Ascending aorta (tissue), 2 donors: ENCODE results near the gene HIP1. TPM values are rescaled to one million over a fixed set of nuclear protein-coding genes. Genes with fewer than 3 reads are reported as not detected.
"Not testable (repeated sequence)": the region's sequence is repeated elsewhere in the genome, so short reads cannot be mapped to it uniquely, and the experiment has no call there.

Source experiments
- DNase-seq, 2 donors: peaks; one replicate each; pipeline ENCODE4 v3.0.0-alpha.2; 2019; ENCODE audit warnings: low spot score in 2 of 2
- H3K27ac ChIP-seq, 2 donors: fragments of 200-600 bp; sonication (generic); one replicate each; pipeline ENCODE4 v1.5.1; 2016 to 2017; ENCODE audit warnings: mild to moderate bottlenecking in 1 of 2
- H3K27me3 ChIP-seq: fragments of 200-600 bp; sonication (generic); one replicate; pipeline ENCODE4 v1.5.1; 2017
- H3K36me3 ChIP-seq, 2 donors: fragments of 200-600 bp; sonication (generic); one replicate each; pipeline ENCODE4 v1.5.1; 2016
- H3K4me1 ChIP-seq, 2 donors: fragments of 200-600 bp; sonication (generic); one replicate each; pipeline ENCODE4 v1.5.1; 2016 to 2017; ENCODE audit warnings: mild to moderate bottlenecking in 1 of 2
- H3K4me3 ChIP-seq, 2 donors: fragments of 200-600 bp; sonication (generic); one replicate each; pipeline ENCODE4 v1.5.1; 2016 to 2017; ENCODE audit warnings: mild to moderate bottlenecking in 1 of 2
- H3K9me3 ChIP-seq, 2 donors: fragments of 200-600 bp; sonication (generic); one replicate each; pipeline ENCODE4 v1.5.1; 2016
- intact Hi-C: fragments of 100-400 bp; cut with DNase I; formaldehyde crosslinking; loops from one replicate; pipeline ENCODE4 v1.15.1; 2023
- total RNA-seq: library from RNA; depleted of rRNA; stranded (reverse); fragments of >200 nt; gene quantifications from one replicate; pipeline ENCODE4 v1.1.0, GENCODE V29; 2016

The HIP1 gene
- total RNA-seq, 1 donor from 2014 or later = 47.5 TPM

DNA sequence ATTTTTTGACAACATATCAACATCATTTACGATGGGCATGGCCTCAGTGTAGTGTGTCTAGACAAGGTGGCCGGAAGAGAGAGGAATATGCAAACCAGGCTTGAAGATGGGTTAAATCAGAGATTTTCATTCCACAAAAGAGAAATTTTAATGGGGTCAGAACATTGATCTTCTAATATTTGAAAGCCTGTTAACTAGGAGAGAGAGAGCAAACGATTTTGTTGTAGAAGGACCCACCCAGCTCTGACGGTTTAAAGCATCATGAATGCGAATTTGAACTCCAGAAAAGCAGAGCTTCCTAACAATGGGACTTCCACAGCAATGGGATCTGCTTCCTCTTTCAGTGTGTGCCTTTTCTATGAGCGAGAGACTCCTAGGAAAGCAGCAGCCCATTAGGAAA, 246.7 kb downstream of the HIP1 start, which contains the start of gene SPDYE5:
Gene SPDYE5, plus strand, starts transcription at position 301 of the 400 bp plus-strand sequence. CDS start 1,728 bp downstream, outside the sequence.
- H3K27me3 ChIP-seq, intact Hi-C loops, H3K36me3 ChIP-seq, H3K27ac ChIP-seq, H3K9me3 ChIP-seq, H3K4me3 ChIP-seq, DNase-seq, H3K4me1 ChIP-seq: not testable (repeated sequence)

DNA sequence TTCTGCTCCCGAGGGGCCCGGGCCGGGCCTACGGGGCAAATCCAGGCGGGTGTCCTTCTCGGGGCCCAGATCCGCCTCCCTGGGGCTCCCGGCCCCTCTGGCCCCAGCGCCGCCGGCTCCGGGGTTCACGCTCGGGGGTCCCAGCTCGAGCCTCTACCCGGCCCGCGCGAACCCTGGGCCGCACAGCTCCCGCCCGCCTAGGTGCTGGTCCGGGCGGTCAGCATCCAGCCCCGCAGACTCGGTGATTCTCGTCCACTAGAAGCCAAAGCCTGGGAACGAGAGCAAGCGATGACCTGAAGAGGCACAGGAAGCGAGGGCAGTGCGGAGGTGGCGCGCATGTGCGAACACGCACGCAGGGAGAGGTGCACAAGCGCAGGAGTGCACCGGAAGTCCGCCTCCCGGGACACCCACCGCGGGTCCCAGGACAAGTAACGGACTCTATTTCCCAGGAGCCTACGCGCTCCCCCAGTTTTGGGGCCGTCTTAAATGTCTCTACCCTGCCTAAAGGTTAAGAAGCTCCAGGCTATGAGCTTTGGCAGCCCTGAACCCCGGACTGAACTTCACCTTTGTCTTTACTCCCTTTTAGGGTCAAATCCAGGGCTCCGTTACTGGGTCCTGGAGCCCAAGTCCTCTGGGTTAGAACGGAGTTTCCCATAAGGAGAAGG, 252.6 kb downstream of the HIP1 start, which contains the start of gene POM121C:
Gene POM121C, minus strand, starts transcription at position 321 of the 665 bp plus-strand sequence. CDS start 44,803 bp downstream, outside the sequence.
- peak; percentile 74 to 97 for DNase-seq
- Histone ChIP-seq H3K4me3 (peak within 1 kb of the TSS; percentile 70 to 77), H3K27ac (peak within 1 kb of the TSS; percentile 78 to 87)
- H3K9me3 ChIP-seq, H3K4me1 ChIP-seq, H3K27me3 ChIP-seq, intact Hi-C loops, H3K36me3 ChIP-seq: not testable (repeated sequence)

DNA sequence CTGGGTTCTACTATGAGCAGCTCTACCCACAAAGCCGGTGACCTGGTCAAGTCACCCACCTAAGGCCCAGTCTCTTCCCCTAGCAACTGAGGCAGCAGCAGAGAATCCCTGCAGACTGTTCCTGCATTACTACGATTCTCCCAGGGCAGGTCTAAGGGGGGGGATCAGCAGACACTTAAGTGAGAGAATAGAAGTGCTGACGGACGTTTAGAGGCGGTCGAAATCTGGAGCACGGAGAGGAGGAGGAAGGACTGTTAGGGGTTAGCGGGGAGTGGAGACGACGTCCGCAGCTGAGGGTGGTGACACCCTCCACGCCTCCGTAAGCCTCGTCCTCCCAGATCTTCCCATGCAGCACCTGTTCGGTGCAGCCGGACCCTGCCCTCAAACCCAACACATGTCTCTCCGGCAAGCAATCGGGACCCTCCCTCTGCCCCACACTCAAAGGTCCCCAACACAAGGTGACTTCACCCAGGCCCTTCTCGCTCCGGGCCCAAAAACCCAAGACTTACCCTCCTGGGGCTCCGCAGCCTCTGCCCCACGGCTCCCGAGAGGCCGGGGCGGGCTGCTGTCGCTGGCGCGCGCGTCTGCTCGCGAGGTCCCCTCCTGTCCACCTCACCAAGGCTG, 253.3 kb downstream of the HIP1 start:
- H3K27ac ChIP-seq = peak overlapping the region; percentile 78 to 87
- H3K36me3 ChIP-seq, H3K27me3 ChIP-seq, intact Hi-C loops, H3K4me1 ChIP-seq, H3K9me3 ChIP-seq, DNase-seq: not testable (repeated sequence)
- H3K4me3 ChIP-seq = peak overlapping the region; percentile 70 to 77

Other genes with a start within 250 kb of the HIP1 start
- gene SPDYE5, start 246.6 kb downstream of the HIP1 start, total RNA-seq = not detected
- not detected for gene CCL26, start 33.3 kb upstream of the HIP1 start, total RNA-seq
- gene CCL24, start 74.9 kb upstream of the HIP1 start, total RNA-seq = not detected
- 51.7 TPM for gene RHBDD2, start 140.1 kb upstream of the HIP1 start, total RNA-seq
- gene POR, start 176.2 kb upstream of the HIP1 start, total RNA-seq = 236 TPM